Stimulated activated CD4-positive, alpha-beta T cell treated with anti-CD3 and anti-CD28 coated beads, TNF-alpha, amount 100 ng/mL, for 4 hours (primary cell): ENCODE measurements around the gene ENDOU.

Experiments
- DNase-seq, 3 experiments: peaks; one replicate each; pipeline ENCODE4 v3.0.0-alpha.2; 2020; ENCODE audit warnings: low read depth in 3 of 3

ENDOU gene

DNA sequence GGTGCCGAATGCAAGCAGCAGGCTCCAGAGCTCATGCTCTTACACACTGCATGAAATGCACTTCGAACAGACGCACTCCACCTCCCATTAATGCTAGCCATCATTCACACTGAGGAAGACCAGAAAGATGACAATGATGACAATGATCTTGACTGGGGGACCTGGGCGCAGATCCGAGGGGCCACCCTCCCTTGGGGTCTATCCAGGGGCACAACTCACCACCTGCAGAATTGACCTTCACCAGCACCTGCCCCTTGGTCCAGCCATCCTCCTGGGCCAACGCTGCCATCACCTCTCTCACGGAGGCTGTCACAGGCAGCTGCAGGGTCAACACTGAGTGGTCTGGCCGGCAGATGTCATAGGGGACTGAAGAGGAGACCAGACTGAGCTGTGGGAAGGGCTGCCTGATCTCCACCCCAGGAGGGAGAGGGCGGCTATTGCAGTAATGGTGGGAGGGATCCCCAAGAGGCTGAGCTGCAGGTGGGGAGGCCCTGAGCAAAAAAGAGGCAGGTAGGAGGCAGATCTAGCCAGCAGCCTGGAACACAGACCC lies 18.1 kb upstream of the ENDOU start:
- DNase-seq = no peak

DNA sequence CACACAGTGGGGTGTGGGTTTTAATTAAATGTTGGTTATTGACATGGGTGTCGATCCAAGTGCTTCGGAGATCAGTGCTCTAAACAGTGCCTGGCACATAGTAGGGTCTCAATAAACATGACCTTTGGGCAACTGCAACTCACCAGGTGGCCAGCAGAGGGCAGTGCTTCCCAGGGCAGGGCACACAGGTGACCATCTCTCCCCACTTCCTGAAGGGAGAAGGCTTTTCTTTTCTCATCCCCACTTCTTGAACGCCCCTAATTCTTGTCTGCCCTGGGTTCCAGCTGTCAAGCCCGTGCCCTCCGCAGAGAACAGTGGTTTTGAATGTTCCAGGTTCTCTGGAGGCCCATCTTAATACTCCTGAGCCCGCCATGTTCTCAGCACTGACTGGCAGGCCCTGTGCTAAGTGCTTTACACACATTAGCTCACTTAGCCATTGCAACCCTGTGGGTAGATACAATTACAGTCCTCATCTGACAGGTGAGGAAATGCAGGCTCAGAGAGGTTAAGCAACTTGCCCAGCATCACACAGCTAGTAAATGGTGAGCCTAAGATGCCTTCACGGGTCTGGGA lies 17.0 kb upstream of the ENDOU start:
- peak; percentile 51 to 68 (median 56) for DNase-seq

DNA sequence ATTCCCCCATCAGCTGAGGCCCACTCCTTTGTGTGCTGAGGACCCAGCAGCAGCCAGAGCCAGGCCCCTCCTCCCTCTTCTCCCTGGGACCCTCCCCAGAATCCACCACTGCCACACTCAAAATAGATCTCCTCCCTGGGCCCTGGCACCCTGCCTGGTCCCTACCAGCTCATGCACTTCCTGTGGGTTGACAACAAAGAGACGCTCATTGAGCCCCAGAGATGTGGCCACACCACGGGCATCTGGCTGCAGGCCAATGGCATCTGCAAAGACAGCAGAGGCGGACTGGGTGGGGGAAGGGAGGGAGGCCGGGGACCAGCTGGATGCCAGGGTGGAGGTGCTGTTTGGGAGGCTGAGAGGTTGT lies 16.0 kb upstream of the ENDOU start:
- DNase-seq = peak in 1 of 3 experiments; percentile 26

DNA sequence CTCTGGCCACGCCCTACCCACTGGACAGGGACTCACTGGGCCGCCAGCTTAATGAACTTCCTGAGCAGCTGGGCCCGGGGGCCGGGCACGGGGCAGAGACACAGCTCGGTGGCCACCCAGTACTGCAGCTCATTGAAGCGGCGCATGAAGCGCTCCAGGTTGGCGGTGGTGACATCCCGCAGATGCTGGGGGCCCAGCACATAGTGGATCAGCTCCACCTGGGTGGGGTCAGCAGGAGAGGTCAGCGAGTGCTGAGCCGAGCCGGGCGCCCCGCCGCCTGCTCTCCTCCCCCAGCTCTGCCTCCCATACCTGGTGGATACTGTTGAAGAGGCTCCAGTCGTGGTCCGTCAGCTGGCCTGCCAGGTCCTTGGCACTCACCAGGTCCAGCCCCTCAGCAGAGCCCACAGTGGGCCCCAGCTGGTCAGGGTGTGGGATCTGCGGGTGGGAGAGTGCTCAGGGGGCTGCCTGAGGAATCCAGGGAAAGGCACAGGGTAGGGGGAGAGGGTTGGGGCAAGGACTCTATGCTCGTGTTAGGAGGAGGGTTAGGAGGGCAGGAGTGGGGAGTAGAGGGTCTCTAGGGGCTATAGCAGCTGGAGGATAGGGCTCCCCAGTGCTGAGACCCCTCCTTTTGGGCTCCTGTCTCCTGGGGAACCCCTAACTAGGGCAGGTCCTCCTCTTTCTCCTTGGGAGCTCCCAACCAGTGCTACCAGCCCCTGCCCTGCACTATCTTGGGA lies 15.5 kb upstream of the ENDOU start:
- DNase-seq = no peak

DNA sequence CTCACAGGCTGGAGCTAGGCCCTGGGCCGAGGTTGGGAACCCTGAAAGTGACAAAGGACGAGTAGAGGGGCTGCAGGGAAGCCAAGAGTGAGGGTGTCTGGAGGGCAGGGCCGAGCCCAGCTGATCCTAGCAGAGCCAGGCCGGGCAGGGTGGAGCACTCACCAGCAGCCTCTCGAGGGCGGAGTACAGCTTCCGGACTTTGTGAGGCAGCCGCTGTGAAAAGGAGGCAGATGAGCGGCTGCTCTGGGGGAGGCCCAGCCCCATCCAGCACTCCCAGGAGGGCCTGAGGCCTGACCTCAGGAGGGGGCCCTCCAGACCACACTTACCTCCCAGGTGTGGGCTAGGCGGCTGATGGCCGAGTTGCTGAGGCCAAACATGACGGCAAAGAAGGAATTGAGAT lies 14.7 kb upstream of the ENDOU start:
- DNase-seq = no peak

DNA sequence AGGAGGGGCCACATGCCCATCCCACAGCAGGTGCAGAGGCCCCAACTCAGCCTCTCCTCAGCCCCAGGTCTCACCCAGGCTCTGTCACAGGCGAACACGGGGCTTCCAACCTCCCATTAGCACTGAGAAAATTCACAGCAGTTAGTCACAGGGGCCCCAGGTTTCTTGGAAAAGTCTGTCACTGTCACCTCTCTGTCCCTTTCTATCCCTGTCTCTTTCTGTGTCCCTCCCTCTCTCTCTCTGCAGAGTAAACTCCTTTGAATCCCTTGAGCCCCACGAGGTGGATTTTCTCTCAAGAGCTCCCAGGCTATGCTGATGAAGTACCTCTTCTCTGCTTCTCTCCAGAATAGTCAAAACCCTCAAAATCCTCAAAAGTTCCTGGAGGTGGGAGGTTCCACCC lies 14.0 kb upstream of the ENDOU start:
- no peak for DNase-seq

DNA sequence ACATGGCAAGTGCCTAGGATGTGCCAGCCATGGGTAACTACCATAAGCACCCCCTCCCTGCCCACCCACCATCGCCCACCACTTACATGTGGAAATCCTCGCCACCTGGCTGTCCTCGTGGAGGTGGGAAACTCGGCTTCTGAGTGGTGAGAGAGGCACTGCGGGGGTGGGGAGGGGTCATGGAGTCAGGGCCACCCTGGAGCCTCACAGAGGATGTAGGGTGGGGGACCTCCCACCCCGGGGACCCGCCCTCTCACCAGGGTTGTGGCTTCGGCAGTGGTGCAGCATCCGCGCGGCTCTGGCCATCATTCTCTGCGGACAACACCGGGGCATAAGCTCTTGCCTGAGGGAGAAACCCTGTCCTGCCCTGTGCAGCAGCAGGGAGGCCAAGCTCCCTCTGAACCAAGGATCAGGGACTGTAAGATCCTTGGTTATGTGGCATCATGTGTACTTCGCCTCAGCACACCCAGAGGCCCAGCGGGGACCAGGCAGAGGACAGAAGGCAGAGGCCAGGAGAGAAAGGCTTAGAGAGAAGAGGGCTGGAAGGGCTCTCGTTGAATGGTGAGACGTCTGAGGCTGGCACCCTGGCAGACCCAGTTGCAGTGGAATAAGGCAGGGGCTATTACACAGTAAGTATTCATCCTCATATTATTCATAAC lies 12.8 kb upstream of the ENDOU start:
- DNase-seq = no peak

DNA sequence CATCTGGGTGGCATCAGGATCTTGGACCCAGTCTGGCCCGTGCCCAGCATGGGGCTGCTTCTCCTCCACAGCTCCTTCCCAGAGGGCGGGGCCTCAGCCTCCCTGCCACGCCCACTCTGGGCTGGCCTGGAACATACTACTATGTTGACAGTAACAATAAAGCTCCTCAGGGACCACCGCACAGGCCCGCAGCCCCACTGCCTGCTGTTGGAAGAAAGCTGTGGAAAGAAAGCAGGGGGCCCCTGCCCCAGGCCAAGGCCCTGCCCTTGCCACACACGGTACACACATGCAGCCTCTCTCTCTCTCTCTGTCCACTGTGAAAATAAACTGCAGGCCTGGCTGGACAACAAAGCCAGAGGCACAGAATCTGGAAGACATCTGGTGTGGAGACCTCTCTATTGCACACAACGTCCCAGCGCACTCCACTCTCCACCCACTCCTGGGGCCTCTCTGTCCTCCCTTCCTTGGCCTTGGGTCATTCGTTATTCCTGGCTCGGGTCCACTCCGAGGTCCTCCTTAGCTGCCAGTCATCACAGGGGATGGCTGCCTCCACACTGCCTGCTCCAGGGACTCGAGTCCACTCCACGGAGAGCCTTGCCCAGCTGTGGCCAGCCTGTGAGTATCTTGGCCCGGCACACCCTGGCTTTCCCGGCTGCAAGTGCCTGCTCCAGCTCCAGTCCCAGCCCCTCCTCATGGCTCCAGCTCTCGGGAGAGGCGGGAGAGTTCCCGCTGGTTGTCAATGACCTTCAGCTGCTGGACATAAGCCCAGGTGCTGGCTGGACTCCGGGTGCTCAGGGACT lies 11.8 kb upstream of the ENDOU start:
- no peak for DNase-seq

DNA sequence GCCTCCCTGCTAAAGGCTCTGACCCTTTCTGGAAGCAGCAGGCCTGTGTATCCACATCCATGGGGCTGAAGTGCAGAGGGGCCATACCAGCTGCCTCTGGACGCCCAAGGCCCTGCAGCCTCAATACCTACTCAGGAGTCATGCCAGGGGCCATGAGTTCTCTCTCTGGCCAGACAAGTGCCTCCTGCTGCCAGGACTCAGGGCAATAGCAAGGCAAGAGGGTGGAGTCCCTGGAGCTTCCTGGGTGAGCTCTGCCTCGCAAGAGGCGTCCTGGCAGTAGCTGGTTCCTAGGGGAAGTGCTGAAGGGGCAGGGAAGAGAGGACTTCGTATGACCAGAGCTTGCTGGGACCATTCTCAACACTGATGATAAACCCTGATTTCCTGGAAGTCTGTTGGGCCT lies 10.9 kb upstream of the ENDOU start:
- no peak for DNase-seq

DNA sequence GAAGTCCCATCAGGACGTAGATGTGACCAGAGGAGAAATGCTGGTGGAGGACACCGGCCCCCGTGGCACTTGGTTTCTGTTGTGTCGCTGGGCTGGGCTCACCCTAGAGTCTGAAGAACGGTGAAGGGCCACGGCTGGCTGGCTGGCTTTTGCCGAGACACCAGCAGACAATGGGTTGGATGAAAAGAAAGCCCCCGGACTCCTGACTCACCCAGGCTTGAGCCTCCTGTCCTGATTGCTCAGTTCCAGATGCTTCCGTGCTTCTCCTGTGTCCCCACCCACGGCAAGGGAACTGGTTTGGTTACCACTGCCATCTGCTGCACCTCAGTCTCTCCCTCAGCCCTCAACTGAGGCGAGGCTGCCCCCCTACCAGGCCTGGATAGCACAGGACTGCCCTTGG lies 10.4 kb upstream of the ENDOU start:
- no peak for DNase-seq

DNA sequence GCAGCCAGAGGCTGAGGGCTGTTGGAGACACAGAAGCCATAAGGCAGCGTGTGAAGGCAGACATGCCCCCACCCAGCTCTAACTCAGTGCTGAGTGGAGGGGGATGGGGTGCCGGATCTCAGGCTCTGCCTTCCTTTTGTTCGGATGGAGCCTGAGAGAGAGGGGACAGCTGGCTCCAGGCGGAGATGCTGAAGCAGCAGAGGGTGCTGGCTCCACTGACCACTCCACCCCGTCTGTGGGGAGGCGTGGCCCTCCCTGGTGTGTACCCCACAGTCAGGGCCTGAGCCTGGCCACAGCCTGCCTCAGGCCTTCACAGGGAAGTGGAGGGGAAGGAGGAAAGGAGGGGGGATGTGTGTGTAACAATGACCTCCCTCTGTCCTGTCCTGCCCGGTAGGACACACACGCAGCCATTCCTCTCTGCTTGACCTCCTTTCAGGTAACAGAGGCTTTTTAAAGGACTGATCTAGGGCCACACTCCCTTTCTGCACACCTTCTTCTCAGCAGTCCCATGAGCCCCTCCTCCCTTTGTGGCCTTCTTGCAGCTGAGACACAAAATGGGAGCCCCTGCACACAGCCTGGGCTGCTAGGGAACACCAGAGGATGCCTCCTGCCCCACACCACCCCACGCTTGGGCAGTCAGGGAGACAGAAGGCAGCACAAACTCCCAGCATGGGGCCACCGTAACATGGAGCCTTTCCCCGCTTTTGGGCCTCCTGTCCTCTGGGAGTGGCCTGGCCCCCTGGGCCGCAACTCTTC lies 9.6 kb upstream of the ENDOU start:
- DNase-seq = no peak

DNA sequence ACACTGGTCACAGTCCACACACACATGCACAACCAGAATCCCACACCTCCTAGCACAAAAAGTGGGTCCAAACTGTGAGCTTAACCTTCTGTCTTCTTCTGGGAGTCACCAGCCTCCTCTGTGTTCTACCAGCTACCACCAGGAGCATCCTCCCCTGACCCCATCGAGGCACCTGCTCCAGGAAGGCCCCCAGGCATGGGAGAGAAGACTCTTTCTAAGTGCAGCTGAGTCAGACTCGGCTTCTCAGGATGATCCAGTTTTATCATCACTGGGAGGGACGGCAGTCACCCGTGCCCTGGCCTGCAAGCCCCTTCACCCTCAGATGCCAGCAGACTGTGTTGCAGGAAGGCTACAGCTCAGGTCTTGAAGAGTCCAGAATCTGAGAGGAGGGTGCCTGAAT lies 7.9 kb upstream of the ENDOU start:
- no peak for DNase-seq

DNA sequence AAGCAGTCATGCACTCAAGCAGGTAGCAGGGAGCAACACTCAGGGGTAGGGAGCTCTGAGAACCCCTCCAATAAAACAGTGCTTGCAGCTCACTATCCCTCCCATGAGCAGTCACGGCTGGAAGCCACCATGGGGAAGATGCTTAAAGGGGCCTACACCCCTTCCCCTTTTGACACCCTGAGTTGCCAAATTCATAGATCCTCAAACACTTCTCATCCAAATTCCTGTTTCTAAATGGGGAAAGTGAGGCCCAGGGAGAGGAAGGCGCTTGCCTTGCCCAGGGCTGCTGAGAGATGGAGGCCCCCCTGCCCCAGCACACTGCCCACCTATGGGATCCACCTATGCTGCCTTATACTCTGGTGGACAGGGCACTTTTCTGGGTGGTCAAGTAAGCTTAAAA lies 7.2 kb upstream of the ENDOU start:
- DNase-seq = no peak

DNA sequence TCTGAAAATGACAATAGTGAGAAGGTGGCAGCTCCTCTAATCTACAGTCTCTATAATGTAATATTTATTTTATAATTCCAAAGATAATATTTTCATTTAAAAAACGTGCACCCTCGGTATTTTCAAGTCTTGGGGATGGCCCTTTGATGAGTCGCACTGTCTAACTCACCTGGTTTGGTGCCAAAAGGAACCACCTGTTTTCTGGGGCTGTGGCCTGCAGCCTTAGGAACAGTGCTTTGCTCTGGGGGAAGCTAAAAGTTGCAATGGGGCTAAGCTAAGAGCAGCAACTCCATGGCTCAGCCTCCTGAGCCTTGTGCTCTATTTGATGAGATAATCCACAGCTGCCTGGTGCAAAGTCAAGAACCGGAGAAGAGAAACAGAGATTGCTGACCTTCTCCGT lies 6.4 kb upstream of the ENDOU start:
- no peak for DNase-seq

DNA sequence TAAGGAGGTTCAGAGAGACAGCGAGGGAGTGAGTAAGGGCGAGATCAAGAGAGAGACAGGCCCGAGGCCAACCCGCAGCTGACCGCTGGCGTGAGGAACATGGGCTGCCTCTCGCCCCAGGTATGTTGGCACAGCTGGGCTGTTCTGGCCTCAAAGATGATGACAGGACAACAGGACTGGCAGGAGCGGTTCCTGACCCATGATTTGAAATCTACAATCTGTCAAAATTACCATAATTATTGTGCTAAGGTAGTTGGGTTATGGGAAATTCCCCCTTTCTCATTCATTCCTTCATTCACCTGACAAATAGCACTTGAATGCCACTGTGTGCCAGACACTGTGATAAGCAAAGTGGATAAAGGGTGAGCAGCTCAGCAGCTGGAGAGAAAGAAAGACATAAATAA lies 5.1 kb upstream of the ENDOU start:
- DNase-seq = no peak

DNA sequence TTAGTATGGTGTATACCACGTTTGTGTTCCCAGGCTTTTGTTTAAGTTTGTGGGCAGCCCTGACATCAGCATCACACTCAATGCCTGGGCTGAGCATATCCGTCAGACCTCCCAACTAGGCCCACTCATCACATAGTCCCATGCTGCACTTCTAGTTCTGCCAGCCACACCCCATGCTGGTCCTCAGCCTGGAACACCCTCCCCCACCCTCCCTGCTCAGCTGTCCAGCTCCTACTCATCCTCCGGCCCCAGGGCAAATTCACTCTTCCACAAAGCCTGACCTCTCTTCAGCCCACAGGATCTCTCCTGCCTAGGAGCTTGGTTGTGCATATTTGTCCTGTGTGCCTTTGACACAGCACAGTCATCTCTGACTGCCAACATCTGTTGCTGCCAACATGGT lies 3.9 kb upstream of the ENDOU start:
- no peak for DNase-seq

DNA sequence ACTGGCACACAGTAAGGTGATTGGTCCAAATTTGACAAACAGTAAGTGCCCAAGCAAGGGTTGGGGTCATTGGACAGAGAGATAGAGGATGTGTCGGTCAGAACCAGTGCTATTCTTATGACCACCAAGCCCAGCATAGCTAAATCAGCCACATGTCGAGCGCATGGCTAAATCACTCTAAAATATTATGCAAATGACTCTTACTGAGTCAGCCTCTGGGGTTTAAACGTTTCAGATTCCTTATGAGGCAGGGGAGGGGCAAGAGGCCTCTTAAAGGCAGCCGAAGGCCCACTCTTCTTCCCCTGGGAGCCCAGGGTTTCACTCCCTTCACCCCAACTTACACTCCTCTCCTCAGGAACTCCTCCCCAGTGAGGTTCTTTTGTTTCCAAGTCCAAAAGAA lies 603 bp upstream of the ENDOU start:
- no peak for DNase-seq

DNA sequence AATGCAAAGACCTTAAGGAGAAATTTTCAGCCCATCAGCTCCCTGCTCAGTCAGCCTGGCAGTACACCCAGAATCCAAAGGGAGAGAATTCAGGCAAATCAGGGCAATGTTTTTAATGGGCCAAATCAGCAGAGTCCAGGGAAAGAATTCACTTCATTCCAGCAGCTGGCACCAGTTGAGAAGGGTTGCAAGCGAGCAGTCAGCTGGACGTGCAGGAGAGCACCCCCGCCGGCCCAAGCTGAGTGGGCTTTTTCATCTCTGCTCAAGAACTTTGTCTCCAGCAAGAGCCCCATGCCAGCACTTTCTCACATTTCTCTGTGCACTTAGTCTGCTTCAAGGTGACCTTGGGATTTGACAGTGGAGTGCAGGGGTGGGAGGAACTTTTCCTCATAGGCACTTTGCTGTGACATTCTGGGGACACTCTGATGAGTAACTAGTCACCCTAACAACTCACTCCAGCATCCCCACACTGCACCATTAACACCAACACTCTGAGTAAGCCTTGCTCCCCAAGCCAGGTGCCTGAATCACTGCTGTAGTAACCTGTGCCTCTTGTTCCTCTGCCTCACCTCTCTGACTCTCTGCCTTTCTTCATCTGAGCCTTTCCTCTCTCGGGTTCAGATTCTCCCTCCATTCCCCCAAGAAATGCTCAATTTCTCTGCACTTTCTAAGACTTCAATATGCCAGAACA lies 2.2 kb downstream of the ENDOU start:
- no peak for DNase-seq

DNA sequence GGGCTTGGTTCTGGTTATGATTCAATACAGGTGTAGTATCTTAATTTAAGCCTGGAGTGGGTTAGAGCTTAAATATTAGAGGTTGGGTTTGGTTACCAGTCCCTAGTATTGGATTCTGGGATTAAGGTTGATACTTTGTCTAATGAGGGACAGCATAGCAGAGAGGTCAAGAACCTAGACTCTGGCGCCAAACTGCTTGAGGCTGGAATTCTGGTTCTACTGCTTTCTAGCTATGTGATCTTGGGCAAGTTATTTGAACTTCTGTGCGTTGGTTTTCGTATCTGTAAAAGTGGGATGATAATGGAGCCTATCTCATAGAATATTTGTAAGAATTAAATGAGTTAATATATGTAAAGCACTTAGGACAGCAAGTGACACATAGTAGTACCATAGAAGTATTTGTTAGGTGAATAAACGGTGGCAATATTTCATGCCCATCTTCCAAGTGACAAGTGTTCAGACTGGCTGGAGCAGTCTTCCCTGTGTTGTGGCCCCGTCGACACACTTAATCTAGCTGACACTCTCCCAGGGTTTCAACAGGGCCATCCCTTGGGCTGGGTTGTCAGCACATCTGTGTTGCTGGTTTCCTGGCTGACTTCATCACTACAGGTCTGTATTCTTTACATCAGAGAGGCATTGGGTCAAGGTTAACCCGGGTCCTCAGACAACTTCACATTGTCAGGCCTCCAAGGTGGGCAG lies 3.0 kb downstream of the ENDOU start:
- no peak for DNase-seq

DNA sequence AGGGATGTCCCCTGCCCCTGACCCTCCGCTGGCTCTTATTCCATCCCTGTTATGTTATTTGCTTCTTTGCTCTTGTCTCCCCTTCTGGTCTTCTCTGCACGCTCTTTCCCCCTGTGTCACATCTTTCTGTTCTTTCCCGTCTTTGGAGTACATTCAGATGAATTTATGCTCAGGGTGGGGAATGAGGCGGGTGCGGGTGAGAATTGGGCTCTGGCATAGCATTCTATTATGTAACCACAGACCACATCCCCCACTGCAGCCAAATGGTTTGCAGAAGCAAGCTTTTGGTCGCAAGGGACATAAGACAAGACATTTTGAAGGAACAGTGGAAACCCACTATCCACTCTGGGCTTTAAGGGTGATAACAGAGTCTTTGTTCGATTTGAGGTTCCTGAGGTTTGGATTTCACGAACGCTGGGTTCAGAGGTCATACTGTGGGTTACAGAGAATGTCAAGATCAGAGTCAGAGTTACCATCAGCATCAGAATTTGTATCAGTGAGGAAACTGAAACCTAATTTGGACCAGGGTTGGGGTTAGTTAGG lies 3.8 kb downstream of the ENDOU start:
- DNase-seq = no peak
